Fibroblast of skin of abdomen (primary cell): ENCODE measurements around the gene RPS10.
"Not testable (repeated sequence)": the region's sequence is repeated elsewhere in the genome, so short reads cannot be mapped to it uniquely, and the experiment has no call there.

ENCODE experiments used
- DNase-seq: peaks from one replicate; pipeline ENCODE4 v3.0.0-alpha.2; 2013

RPS10 gene

GRCh38 chr6:34392497-34393190 lies 33.2 kb downstream of the RPS10 start, which contains the start of gene NUDT3:
Gene NUDT3, minus strand, starts transcription at chr6:34392669. Its CDS starts 307 bp downstream, at chr6:34392362.
- peak; percentile 91 for DNase-seq

GRCh38 chr6:34391786-34392496 lies 33.9 kb downstream of the RPS10 start:
- peak; percentile 48 for DNase-seq

GRCh38 chr6:34391473-34391785 lies 34.4 kb downstream of the RPS10 start:
- no peak for DNase-seq

- DNase-seq: peak; percentile 79
Observed at GRCh38 chr6:34390531-34391472, 35.1 kb downstream of the RPS10 start.

GRCh38 chr6:34389034-34389433 lies 36.8 kb downstream of the RPS10 start:
- DNase-seq: no peak

- no peak for DNase-seq
Observed at GRCh38 chr6:34388421-34388820, 37.4 kb downstream of the RPS10 start.

GRCh38 chr6:34386316-34387137 lies 39.3 kb downstream of the RPS10 start:
- DNase-seq: peak; percentile 94

GRCh38 chr6:34385793-34386195 lies 40.1 kb downstream of the RPS10 start:
- DNase-seq: no peak

GRCh38 chr6:34384321-34385153 lies 41.3 kb downstream of the RPS10 start:
- DNase-seq: no peak

GRCh38 chr6:34383656-34384320 lies 42.1 kb downstream of the RPS10 start:
- DNase-seq: no peak

GRCh38 chr6:34383161-34383631 lies 42.7 kb downstream of the RPS10 start:
- DNase-seq: peak; percentile 43

- no peak for DNase-seq
Observed at GRCh38 chr6:34381081-34381480, 44.8 kb downstream of the RPS10 start.

GRCh38 chr6:34378470-34378869 lies 47.4 kb downstream of the RPS10 start:
- no peak for DNase-seq

- no peak for DNase-seq
Observed at GRCh38 chr6:34377984-34378383, 47.9 kb downstream of the RPS10 start.

GRCh38 chr6:34377571-34377970 lies 48.3 kb downstream of the RPS10 start:
- DNase-seq: not testable (repeated sequence)

GRCh38 chr6:34375833-34376232 lies 50.0 kb downstream of the RPS10 start:
- no peak for DNase-seq

- no peak for DNase-seq
Observed at GRCh38 chr6:34374508-34374907, 51.4 kb downstream of the RPS10 start.

- no peak for DNase-seq
Observed at GRCh38 chr6:34374069-34374468, 51.8 kb downstream of the RPS10 start.

- DNase-seq: no peak
Observed at GRCh38 chr6:34373511-34373910, 52.4 kb downstream of the RPS10 start.

GRCh38 chr6:34371865-34372264 lies 54.0 kb downstream of the RPS10 start:
- DNase-seq: not testable (repeated sequence)

GRCh38 chr6:34370361-34370760 lies 55.5 kb downstream of the RPS10 start:
- no peak for DNase-seq
